HG03097 (cell line): ENCODE data around the gene ID3.
A peak's percentile ranks its signal among the peaks of the same experiment; 100 is the strongest.
"Not testable (repeated sequence)": the region's sequence is repeated elsewhere in the genome, so short reads cannot be mapped to it uniquely, and the experiment has no call there.

ENCODE experiments used
- ATAC-seq: cut with Tn5 transposase; IDR thresholded peaks from one replicate; pipeline ENCODE4 v1.9.1; 2021; ENCODE audit not compliant: unreplicated experiment, low FRiP score

The ID3 gene

GRCh38 chr1:23590058-23590783, 30.9 kb upstream of the ID3 start:
- no peak for ATAC-seq

GRCh38 chr1:23589585-23589986, 30.3 kb upstream of the ID3 start:
- ATAC-seq, result no peak

- ATAC-seq, result no peak
Observed at GRCh38 chr1:23588749-23589548, 29.6 kb upstream of the ID3 start.

- ATAC-seq, result no peak
Observed at GRCh38 chr1:23585321-23586022, 26.2 kb upstream of the ID3 start.

- not testable (repeated sequence) for ATAC-seq
Observed at GRCh38 chr1:23583727-23584126, 24.4 kb upstream of the ID3 start.

- no peak for ATAC-seq
Observed at GRCh38 chr1:23582820-23583219, 23.5 kb upstream of the ID3 start.

GRCh38 chr1:23581219-23581618, 21.9 kb upstream of the ID3 start:
- ATAC-seq, result no peak

- no peak for ATAC-seq
Observed at GRCh38 chr1:23578997-23579363, 19.7 kb upstream of the ID3 start.

GRCh38 chr1:23578311-23578996, 19.2 kb upstream of the ID3 start:
- ATAC-seq, result no peak

GRCh38 chr1:23577056-23578004, 18.0 kb upstream of the ID3 start:
- peak; percentile 74 for ATAC-seq

GRCh38 chr1:23576338-23577055, 17.2 kb upstream of the ID3 start:
- no peak for ATAC-seq

GRCh38 chr1:23575226-23575810, 16.0 kb upstream of the ID3 start:
- no peak for ATAC-seq

- peak; percentile 40 for ATAC-seq
Observed at GRCh38 chr1:23574265-23574754, 15.0 kb upstream of the ID3 start.

- no peak for ATAC-seq
Observed at GRCh38 chr1:23573574-23574182, 14.4 kb upstream of the ID3 start.

- ATAC-seq, result no peak
Observed at GRCh38 chr1:23571465-23571864, 12.2 kb upstream of the ID3 start.

GRCh38 chr1:23570001-23570691, 10.8 kb upstream of the ID3 start:
- no peak for ATAC-seq

GRCh38 chr1:23568608-23569383, 9.5 kb upstream of the ID3 start:
- no peak for ATAC-seq
